ENCODE data around the gene TMEM145.
A peak's percentile ranks its signal among the peaks of the same experiment; 100 is the strongest.

TMEM145 gene

DNA sequence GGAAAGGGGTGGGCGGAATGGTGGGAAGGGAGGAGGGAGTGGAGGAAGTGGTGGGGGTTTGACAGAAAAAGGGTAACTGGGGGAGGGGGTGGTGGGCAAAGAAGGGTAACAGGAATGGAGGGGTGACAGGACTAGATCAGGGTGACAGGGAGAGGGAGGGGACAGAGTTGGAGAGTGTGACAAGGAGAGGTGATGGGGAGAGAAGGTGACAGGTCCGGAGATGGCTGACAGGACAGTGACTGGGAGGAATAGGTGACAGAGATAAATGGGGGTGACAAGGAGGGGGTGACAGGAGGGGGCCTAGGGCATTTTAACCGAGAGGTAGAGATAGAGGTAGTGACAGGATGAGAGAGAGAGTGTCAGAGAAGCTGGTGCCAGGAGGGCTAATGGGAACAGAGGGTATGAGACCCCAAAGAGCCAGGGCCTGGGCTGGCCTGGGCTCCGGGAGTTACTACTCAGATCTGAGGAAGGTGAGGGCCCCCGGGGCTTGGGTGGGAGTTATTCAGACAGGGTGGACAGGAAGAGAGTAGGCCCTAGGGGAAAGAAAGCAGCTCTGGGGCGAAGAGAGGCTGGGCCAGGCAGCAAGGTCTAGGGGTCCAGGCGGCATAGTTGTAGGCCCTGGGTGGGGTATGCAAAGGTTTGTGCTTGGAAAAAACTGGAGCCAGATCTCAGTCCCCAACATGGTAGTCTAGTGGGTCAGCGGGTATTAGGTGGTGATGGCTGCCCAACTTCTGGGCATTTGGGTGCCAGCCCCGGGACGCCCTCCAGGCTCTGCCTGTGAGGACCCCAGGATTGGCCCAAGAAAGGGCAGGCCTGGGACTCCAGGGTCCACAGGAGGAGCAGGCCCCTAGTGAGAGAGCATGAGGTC lies 43.4 kb upstream of the TMEM145 start:
- TF ChIP-seq, protein P1, sequence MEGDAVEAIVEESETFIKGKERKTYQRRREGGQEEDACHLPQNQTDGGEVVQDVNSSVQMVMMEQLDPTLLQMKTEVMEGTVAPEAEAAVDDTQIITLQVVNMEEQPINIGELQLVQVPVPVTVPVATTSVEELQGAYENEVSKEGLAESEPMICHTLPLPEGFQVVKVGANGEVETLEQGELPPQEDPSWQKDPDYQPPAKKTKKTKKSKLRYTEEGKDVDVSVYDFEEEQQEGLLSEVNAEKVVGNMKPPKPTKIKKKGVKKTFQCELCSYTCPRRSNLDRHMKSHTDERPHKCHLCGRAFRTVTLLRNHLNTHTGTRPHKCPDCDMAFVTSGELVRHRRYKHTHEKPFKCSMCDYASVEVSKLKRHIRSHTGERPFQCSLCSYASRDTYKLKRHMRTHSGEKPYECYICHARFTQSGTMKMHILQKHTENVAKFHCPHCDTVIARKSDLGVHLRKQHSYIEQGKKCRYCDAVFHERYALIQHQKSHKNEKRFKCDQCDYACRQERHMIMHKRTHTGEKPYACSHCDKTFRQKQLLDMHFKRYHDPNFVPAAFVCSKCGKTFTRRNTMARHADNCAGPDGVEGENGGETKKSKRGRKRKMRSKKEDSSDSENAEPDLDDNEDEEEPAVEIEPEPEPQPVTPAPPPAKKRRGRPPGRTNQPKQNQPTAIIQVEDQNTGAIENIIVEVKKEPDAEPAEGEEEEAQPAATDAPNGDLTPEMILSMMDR (IDR thresholded peaks at IDR 0.05; ENCODE audit: extremely low read depth, insufficient read depth, missing control alignments), result no peak
- DNase-seq (ENCODE audit: low spot score), result no peak
- in situ Hi-C loops (cut with MboI; ENCODE audit: low pct_unique_long_range_greater_than_20kb, low sequenced_read_pairs, unreplicated experiment), result no loop called here

DNA sequence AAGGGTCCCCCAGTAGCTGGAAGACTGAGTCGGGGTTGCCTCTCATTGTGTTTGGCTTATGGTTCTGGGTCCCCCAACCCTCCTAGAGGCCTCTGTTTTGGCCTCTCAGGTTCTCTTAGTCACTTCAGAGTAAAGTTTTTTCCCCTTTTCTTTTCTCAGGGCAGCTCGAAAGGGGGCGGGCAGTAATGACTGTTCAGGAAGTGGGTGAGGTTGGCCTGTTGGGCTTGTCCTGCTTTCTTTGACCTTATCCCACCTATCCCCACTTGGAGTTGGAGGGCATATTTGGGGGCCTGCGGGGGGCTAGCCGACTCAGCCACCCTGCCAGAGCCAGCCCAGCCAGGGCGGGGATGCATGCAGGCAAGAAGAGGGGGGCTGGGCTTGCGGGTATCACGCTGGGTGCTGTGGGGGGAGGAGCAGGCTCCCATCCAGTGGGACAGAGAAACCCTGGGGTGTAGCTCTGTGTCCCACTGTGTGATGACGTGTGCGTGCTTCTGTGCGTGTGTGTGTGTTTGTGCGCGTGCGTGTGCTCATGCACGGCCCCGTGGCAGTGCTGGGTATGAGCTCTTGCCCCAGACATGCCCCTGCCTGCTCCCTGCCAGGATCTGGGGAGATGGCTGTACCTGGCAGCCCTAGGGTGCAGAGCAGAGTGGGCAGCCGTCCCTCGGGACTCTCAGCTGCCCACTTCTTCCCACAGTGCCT lies 42.6 kb upstream of the TMEM145 start:
- in situ Hi-C loops (cut with MboI; ENCODE audit: low pct_unique_long_range_greater_than_20kb, low sequenced_read_pairs, unreplicated experiment), result no loop called here
- TF ChIP-seq, protein P1 (IDR thresholded peaks at IDR 0.05; ENCODE audit: extremely low read depth, insufficient read depth, missing control alignments), result no peak
- peak; percentile 70 for DNase-seq (ENCODE audit: low spot score)

DNA sequence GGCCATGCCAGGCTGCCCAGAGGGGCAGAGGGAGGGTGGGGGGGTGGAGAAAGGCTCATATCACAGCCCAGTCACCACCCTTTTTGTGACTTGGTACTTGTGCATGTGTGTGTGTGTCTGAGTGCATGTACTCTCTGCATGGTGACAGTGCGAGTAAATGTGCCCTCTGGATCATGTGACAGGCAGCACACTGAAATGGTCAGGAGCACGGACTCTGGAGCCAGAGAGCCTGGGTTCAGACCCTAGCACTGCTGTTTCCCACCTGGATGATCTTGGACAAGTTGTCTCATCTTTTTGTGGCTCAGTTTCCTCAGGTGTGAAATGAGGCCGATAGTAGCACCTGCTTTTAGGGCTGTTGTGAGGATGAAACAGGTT lies 42.1 kb upstream of the TMEM145 start:
- no peak for DNase-seq (ENCODE audit: low spot score)
- in situ Hi-C loops (cut with MboI; ENCODE audit: low pct_unique_long_range_greater_than_20kb, low sequenced_read_pairs, unreplicated experiment), result no loop called here
- TF ChIP-seq, protein P1 (IDR thresholded peaks at IDR 0.05; ENCODE audit: extremely low read depth, insufficient read depth, missing control alignments), result no peak

DNA sequence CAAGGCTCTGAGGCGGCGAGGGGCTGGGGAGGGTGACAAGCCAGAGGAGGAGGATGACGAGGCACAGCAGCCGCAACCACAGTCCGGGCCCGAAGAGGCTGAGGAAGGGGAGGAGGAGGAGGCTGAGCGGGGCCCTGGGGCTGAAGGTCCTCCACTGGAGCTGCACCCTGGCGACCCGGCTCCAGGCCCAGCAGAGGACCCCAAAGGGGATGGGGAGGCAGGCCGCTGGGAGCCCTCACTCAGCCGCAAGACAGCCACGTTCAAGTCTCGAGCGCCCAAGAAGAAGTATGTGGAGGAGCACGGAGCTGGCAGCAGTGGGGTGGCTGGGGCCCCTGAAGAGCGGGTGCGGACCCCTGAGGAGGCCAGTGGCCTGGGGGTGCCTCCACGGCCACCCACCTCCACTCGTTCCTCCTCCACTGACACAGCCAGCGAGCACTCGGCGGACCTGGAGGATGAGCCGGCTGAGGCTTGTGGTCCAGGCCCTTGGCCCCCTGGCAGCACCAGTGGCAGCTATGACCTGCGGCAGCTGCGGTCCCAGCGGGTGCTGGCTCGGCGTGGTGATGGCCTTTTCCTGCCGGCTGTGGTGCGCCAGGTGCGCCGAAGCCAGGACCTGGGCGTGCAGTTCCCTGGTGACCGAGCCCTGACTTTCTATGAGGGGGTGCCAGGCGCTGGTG lies 41.1 kb upstream of the TMEM145 start:
- no peak for DNase-seq (ENCODE audit: low spot score)
- TF ChIP-seq, protein P1 (IDR thresholded peaks at IDR 0.05; ENCODE audit: extremely low read depth, insufficient read depth, missing control alignments), result no peak
- in situ Hi-C loops (cut with MboI; ENCODE audit: low pct_unique_long_range_greater_than_20kb, low sequenced_read_pairs, unreplicated experiment), result no loop called here

DNA sequence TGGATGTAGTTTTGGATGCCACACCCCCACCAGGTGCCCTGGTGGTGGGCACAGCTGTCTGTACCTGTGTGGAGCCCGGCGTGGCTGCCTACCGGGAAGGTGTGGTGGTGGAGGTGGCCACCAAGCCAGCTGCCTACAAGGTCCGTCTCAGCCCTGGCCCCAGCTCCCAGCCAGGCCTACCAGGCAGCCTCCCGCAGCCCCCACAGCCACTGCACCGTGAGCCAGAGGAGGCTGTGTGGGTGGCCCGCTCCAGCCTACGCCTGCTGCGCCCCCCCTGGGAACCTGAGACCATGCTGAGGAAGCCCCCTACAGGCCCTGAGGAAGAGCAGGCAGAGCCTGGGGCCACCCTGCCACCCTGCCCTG lies 40.6 kb upstream of the TMEM145 start:
- no peak for DNase-seq (ENCODE audit: low spot score)
- in situ Hi-C loops (cut with MboI; ENCODE audit: low pct_unique_long_range_greater_than_20kb, low sequenced_read_pairs, unreplicated experiment), result no loop called here
- TF ChIP-seq, protein P1 (IDR thresholded peaks at IDR 0.05; ENCODE audit: extremely low read depth, insufficient read depth, missing control alignments), result no peak

DNA sequence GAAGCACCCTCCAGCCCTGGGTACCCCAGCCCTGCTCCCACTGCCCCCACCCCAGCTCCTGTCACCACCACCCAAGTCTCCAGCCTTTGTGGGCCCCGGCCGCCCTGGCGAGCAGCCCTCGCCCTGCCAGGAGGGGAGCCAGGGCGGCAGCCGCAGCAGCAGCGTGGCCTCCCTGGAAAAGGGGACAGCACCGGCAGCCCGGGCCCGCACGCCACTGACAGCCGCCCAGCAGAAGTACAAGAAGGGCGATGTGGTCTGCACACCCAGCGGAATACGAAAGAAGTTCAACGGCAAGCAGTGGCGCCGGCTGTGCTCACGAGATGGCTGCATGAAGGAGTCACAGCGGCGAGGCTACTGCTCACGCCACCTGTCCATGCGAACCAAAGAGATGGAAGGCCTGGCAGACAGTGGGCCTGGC lies 40.1 kb upstream of the TMEM145 start:
- in situ Hi-C loops (cut with MboI; ENCODE audit: low pct_unique_long_range_greater_than_20kb, low sequenced_read_pairs, unreplicated experiment), result no loop called here
- DNase-seq (ENCODE audit: low spot score), result no peak
- TF ChIP-seq, protein P1 (IDR thresholded peaks at IDR 0.05; ENCODE audit: extremely low read depth, insufficient read depth, missing control alignments), result no peak
